Measurements from ENCODE around the gene HIBCH. TPM values are rescaled to one million over a fixed set of nuclear protein-coding genes. Genes with fewer than 3 reads are reported as not detected.

The HIBCH gene
- total and polyA plus RNA-seq, 2 of the 4 experiments (the other 2 are of a cell fraction): 8.8 to 11.9 TPM

DNA sequence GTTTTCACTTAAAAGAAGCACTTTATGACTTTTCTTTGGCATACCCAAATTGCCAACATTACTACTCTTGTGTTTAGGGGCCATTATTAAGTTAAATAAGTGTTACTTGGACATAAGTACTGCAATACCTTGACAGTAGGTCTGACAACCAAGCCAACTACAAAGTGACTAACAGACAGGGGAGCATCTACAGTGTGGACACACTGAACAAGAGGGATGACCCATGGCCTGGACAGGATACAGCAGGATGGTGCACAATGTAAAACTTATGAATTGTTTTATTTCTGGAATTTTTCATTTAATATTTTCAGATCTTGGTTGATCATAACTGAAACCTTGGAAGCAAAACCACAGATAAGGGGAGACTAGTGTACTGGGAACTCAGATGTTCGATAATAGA is 19.8 kb upstream of the HIBCH start:
- Histone ChIP-seq H3K36me3 (ENCODE audit: control insufficient read depth, insufficient read depth, low read length) (no peaks in the 10 kb centered on the region), H4K5ac (ENCODE audit: low read depth, low read length) (no peak overlapping the region), H3K18ac (ENCODE audit: low read depth, low read length) (no peak overlapping the region), H3K4ac (ENCODE audit: low read depth, low read length) (no peak overlapping the region), H3K27ac (ENCODE audit: insufficient read depth, low read length) (no peak overlapping the region), H2BK120ac (ENCODE audit: low read depth, low read length) (no peak overlapping the region), H3K56ac (ENCODE audit: extremely low read depth, insufficient read depth, low read length) (no peak overlapping the region), H2BK5ac (ENCODE audit: low read depth, low read length, poor library complexity, severe bottlenecking) (no peak overlapping the region), H2BK20ac (ENCODE audit: low read depth, low read length) (no peak overlapping the region), H2AFZ (replicated peaks; ENCODE audit: low read length, poor library complexity) (no peak overlapping the region), H3K9me1 (ENCODE audit: insufficient read depth, low read length) (peaks cover 3% of the 10 kb centered on the region; the same call in 1 of the 2 replicates), H3K9ac (ENCODE audit: low read depth, low read length) (no peak overlapping the region), H3K4me2 (ENCODE audit: low read depth, low read length) (no peak overlapping the region), H2AK9ac (replicated peaks; ENCODE audit: low read depth, low read length, poor library complexity) (no peak overlapping the region), H2AK5ac (ENCODE audit: low read depth, low read length) (no peak overlapping the region), H4K91ac (ENCODE audit: insufficient read depth, low read depth, low read length) (no peak overlapping the region), H2BK15ac (ENCODE audit: low read depth, low read length) (no peak overlapping the region), H3K14ac (replicated peaks; ENCODE audit: low read depth, low read length) (no peak overlapping the region), H4K8ac (ENCODE audit: low read depth in 2 of 2, low read length in 2 of 2) (no peak overlapping the region), H3K27me3 (ENCODE audit: control insufficient read depth, insufficient read depth, low read length) (no peaks in the 10 kb centered on the region), H3K79me1 (ENCODE audit: low read depth in 1 of 2, low read length in 2 of 2) (peaks cover 0 to 8% of the 10 kb centered on the region in 2 experiments; a peak in 3 of 4 replicates), H3K23ac (ENCODE audit: low read depth, low read length) (no peak overlapping the region), H3K4me1 (ENCODE audit: control insufficient read depth, insufficient read depth, low read length) (no peaks in the 10 kb centered on the region), H3K9me3 (ENCODE audit: control insufficient read depth, insufficient read depth, low read length) (no peaks in the 10 kb centered on the region), H4K20me1 (ENCODE audit: insufficient read depth, low read length) (no peaks in the 10 kb centered on the region), H3K4me3 (ENCODE audit: insufficient read depth, low read depth, low read length) (no peak overlapping the region)
- no CpG with 5 or more reads among the region's 1 CpG for WGBS, 2 experiments (ENCODE audit: extremely low coverage in 2 of 2, insufficient read length in 1 of 2)
- DNase-seq (no peak), ATAC-seq (ENCODE audit: low read depth) (no peak)
- in situ Hi-C loops (cut with MboI; ENCODE audit: low sequenced_read_pairs) (no loop called here), dilution Hi-C loops (cut with HindIII; ENCODE audit: low sequenced_read_pairs, unreplicated experiment) (no loop called here), intact Hi-C loops (cut with micrococcal nuclease) (no loop called here)
- TF ChIP-seq FOS (IDR thresholded peaks at IDR 0.05; ENCODE audit: low read depth, low read length) (no peak), RFX5 (IDR thresholded peaks at IDR 0.05; ENCODE audit: low read depth, low read length) (no peak), CHD1 (IDR thresholded peaks at IDR 0.05; ENCODE audit: low read depth, low read length) (no peak), RAD21 (IDR thresholded peaks at IDR 0.05; ENCODE audit: low read length) (no peak), MAFK (IDR thresholded peaks at IDR 0.05; ENCODE audit: low read depth, low read length) (no peak)
- TF ChIP-seq, protein P1, sequence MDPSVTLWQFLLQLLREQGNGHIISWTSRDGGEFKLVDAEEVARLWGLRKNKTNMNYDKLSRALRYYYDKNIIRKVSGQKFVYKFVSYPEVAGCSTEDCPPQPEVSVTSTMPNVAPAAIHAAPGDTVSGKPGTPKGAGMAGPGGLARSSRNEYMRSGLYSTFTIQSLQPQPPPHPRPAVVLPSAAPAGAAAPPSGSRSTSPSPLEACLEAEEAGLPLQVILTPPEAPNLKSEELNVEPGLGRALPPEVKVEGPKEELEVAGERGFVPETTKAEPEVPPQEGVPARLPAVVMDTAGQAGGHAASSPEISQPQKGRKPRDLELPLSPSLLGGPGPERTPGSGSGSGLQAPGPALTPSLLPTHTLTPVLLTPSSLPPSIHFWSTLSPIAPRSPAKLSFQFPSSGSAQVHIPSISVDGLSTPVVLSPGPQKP (IDR thresholded peaks at IDR 0.05; ENCODE audit: borderline replicate concordance, low read depth, low read length): no peak
- BruUV-seq (replicated peaks): no TSS peak
- CTCF ChIA-PET: no interaction called here
- POLR2A ChIA-PET (ENCODE audit: unreplicated experiment): no interaction called here
